ENCODE results near the gene SPATA2.

- TF ChIP-seq POLR2A (IDR thresholded peaks at IDR 0.05; ENCODE audit: low read length) (no peak), GATA1 (IDR thresholded peaks at IDR 0.05; ENCODE audit: low read depth, low read length) (no peak)
Observed at GRCh38 chr20:49928411-49929141, 13.2 kb upstream of the SPATA2 start.
